Umbilical cord (tissue), 1 donor: ENCODE measurements around the gene METTL21A. TPM values are rescaled to one million over a fixed set of nuclear protein-coding genes. Genes with fewer than 3 reads are reported as not detected.

Source experiments
- total RNA-seq: library from RNA; depleted of rRNA; stranded (reverse); fragments of >200 nt; gene quantifications from one replicate; pipeline ENCODE4 v1.2.3, GENCODE V29; 2014; ENCODE audit warnings: low replicate concordance; ENCODE audit not compliant: insufficient read depth

Gene METTL21A
- total RNA-seq, 1 donor from 2014 or later: 23.1 TPM

Other genes starting within 250 kb of the METTL21A start
- gene CREB1, start 95.4 kb downstream of the METTL21A start, total RNA-seq: 69.6 TPM
- gene CCNYL1, start 86.2 kb upstream of the METTL21A start, total RNA-seq: 11.8 TPM
- 1.2 TPM for gene FZD5, start 144.5 kb upstream of the METTL21A start, total RNA-seq